ENCODE measurements around the gene IER3. TPM values are rescaled to one million over a fixed set of nuclear protein-coding genes. Genes with fewer than 3 reads are reported as not detected.
A peak's percentile ranks its signal among the peaks of the same experiment; 100 is the strongest.

IER3 gene
- total and polyA plus RNA-seq, 2 of the 13 experiments (the other 11 are each of a cell fraction or from before 2014, with no cell fraction given), result 51.1 to 131 TPM

DNA sequence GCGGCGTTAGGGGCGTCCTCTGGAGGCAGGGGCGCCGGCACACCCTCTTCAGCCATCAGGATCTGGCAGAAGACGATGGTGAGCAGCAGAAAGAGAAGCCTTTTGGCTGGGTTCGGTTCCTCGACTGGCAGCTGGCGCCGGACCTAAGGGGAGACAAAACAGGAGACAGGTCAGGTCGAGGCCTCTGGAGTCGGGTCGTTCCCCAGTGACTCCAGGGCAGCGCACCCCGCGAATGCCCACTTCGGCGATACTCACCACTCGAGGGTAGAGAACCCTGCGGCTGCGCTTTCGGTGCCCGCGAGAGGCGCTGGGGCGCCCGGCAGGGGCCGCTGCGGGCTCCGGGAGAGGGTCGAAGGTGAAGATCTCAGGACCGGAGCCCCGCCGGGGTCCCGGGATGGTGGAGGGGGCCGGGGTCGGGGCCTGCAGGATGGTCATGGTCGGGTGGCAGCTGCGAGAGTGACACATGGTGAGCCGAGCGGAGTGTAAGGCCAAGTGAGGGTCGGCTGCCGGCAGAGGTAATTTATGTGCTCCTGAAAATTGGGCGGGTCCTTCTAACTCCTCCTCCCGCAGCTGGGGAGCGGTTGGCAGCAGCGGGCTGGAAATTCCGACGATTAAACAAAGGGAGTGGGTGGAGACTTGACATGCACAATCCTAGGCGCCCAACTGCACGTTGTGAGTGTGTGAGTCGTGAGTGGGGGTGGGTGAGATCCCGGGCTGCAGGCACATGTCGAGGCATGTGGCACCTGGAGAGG, at the start of gene IER3 (continued):
- TF ChIP-seq, protein P1, sequence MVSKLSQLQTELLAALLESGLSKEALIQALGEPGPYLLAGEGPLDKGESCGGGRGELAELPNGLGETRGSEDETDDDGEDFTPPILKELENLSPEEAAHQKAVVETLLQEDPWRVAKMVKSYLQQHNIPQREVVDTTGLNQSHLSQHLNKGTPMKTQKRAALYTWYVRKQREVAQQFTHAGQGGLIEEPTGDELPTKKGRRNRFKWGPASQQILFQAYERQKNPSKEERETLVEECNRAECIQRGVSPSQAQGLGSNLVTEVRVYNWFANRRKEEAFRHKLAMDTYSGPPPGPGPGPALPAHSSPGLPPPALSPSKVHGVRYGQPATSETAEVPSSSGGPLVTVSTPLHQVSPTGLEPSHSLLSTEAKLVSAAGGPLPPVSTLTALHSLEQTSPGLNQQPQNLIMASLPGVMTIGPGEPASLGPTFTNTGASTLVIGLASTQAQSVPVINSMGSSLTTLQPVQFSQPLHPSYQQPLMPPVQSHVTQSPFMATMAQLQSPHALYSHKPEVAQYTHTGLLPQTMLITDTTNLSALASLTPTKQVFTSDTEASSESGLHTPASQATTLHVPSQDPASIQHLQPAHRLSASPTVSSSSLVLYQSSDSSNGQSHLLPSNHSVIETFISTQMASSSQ (IDR thresholded peaks at IDR 0.05; ENCODE audit: low read depth), result peak; percentile 30; the same call in 1 of the 2 replicates
- TF ChIP-seq, protein P1 (CRISPR knock-in tag; IDR thresholded peaks at IDR 0.05; ENCODE audit: borderline replicate concordance), result no peak; the same call in 1 of the 2 replicates
- TF ChIP-seq ZNF329 (CRISPR knock-in tag; IDR thresholded peaks at IDR 0.05; ENCODE audit: low read depth) (no peak; the same call in 1 of the 2 replicates), PHF8 (CRISPR knock-in tag; IDR thresholded peaks at IDR 0.05) (peak; percentile 62; the same call in 1 of the 2 replicates), MZF1 (CRISPR knock-in tag; IDR thresholded peaks at IDR 0.05; ENCODE audit: borderline replicate concordance) (peak; percentile 59; the same call in 1 of the 2 replicates), ZNF652 (CRISPR knock-in tag; IDR thresholded peaks at IDR 0.05; ENCODE audit: borderline replicate concordance, low read depth) (peak; percentile 28; the same call in 1 of the 2 replicates), ZNF670 (CRISPR knock-in tag; IDR thresholded peaks at IDR 0.05; ENCODE audit: borderline replicate concordance) (peak; percentile 73; the same call in 1 of the 2 replicates), ZNF781 (CRISPR knock-in tag; IDR thresholded peaks at IDR 0.05; ENCODE audit: borderline replicate concordance, not compliant biosample characterization) (no peak), MXI1 (IDR thresholded peaks at IDR 0.05; ENCODE audit: borderline replicate concordance, low read depth, low read length) (peak; percentile 81; the same call in 1 of the 3 replicates), NAIF1 (CRISPR knock-in tag; IDR thresholded peaks at IDR 0.05; ENCODE audit: borderline replicate concordance) (peak; percentile 69; the same call in 1 of the 2 replicates), SMARCC2 (IDR thresholded peaks at IDR 0.05) (no peak), PAF1 (CRISPR knock-in tag; IDR thresholded peaks at IDR 0.05) (peak; percentile 54; the same call in 1 of the 2 replicates), NR1H2 (CRISPR knock-in tag; IDR thresholded peaks at IDR 0.05; ENCODE audit: borderline replicate concordance, low read depth) (no peak), ZBTB3 (CRISPR knock-in tag; IDR thresholded peaks at IDR 0.05; ENCODE audit: borderline replicate concordance, low read depth) (peak; percentile 27; the same call in 1 of the 2 replicates), ZNF20 (CRISPR knock-in tag; IDR thresholded peaks at IDR 0.05) (0 out of 2 replicates have a peak, but pooled peaks have one; percentile 85), MED8 (CRISPR knock-in tag; IDR thresholded peaks at IDR 0.05; ENCODE audit: insufficient replicate concordance) (peak; percentile 96), ZNF207 (IDR thresholded peaks at IDR 0.05; ENCODE audit: borderline replicate concordance) (no peak)
- TF ChIP-seq, protein P2, sequence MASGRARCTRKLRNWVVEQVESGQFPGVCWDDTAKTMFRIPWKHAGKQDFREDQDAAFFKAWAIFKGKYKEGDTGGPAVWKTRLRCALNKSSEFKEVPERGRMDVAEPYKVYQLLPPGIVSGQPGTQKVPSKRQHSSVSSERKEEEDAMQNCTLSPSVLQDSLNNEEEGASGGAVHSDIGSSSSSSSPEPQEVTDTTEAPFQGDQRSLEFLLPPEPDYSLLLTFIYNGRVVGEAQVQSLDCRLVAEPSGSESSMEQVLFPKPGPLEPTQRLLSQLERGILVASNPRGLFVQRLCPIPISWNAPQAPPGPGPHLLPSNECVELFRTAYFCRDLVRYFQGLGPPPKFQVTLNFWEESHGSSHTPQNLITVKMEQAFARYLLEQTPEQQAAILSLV (CRISPR knock-in tag; IDR thresholded peaks at IDR 0.05; ENCODE audit: borderline replicate concordance), result peak; percentile 90; the same call in 1 of the 2 replicates
- TF ChIP-seq, protein P3, sequence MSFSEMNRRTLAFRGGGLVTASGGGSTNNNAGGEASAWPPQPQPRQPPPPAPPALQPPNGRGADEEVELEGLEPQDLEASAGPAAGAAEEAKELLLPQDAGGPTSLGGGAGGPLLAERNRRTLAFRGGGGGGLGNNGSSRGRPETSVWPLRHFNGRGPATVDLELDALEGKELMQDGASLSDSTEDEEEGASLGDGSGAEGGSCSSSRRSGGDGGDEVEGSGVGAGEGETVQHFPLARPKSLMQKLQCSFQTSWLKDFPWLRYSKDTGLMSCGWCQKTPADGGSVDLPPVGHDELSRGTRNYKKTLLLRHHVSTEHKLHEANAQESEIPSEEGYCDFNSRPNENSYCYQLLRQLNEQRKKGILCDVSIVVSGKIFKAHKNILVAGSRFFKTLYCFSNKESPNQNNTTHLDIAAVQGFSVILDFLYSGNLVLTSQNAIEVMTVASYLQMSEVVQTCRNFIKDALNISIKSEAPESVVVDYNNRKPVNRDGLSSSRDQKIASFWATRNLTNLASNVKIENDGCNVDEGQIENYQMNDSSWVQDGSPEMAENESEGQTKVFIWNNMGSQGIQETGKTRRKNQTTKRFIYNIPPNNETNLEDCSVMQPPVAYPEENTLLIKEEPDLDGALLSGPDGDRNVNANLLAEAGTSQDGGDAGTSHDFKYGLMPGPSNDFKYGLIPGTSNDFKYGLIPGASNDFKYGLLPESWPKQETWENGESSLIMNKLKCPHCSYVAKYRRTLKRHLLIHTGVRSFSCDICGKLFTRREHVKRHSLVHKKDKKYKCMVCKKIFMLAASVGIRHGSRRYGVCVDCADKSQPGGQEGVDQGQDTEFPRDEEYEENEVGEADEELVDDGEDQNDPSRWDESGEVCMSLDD (CRISPR knock-in tag; IDR thresholded peaks at IDR 0.05; ENCODE audit: borderline replicate concordance), result no peak; the same call in 1 of the 2 replicates
- TF ChIP-seq, protein P4, sequence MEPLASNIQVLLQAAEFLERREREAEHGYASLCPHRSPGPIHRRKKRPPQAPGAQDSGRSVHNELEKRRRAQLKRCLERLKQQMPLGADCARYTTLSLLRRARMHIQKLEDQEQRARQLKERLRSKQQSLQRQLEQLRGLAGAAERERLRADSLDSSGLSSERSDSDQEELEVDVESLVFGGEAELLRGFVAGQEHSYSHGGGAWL (CRISPR knock-in tag; IDR thresholded peaks at IDR 0.05), result peak; percentile 76
